HG03175 (cell line): ENCODE results near the gene ZNF541.

Source experiments
- ATAC-seq: cut with Tn5 transposase; IDR thresholded peaks from one replicate; pipeline ENCODE4 v1.9.1; 2021; ENCODE audit warnings: mild to moderate bottlenecking, moderate library complexity; ENCODE audit not compliant: unreplicated experiment

The ZNF541 gene

GRCh38 chr19:47544075-47544474, 28.9 kb downstream of the ZNF541 start:
- ATAC-seq: no peak

- no peak for ATAC-seq
These were observed 30.9 kb downstream of the ZNF541 start for GRCh38 chr19:47542030-47542475.

- no peak for ATAC-seq
These were observed 31.4 kb downstream of the ZNF541 start for GRCh38 chr19:47541518-47541917.

- ATAC-seq: no peak
These were observed 32.2 kb downstream of the ZNF541 start for GRCh38 chr19:47540748-47541147.

- ATAC-seq: no peak
These were observed 33.1 kb downstream of the ZNF541 start for GRCh38 chr19:47539747-47540311.

GRCh38 chr19:47538812-47539211, 34.1 kb downstream of the ZNF541 start:
- ATAC-seq: no peak

GRCh38 chr19:47537493-47537892, 35.5 kb downstream of the ZNF541 start:
- no peak for ATAC-seq

GRCh38 chr19:47534628-47535027, 38.3 kb downstream of the ZNF541 start:
- no peak for ATAC-seq

GRCh38 chr19:47531640-47532387, 41.1 kb downstream of the ZNF541 start:
- no peak for ATAC-seq

- no peak for ATAC-seq
These were observed 43.8 kb downstream of the ZNF541 start for GRCh38 chr19:47529018-47529742.

GRCh38 chr19:47526798-47527197, 46.1 kb downstream of the ZNF541 start:
- ATAC-seq: no peak

- ATAC-seq: no peak
These were observed 49.5 kb downstream of the ZNF541 start for GRCh38 chr19:47523473-47523872.
